Right atrium auricular region (tissue), 2 donors: Measurements from ENCODE around the gene FADS3. TPM values are rescaled to one million over a fixed set of nuclear protein-coding genes. Genes with fewer than 3 reads are reported as not detected.

Experiments
- DNase-seq: peaks from one replicate; pipeline ENCODE4 v3.0.0-alpha.2; 2019; ENCODE audit warnings: low spot score
- H3K27ac ChIP-seq, 2 donors: fragments of 200-600 bp; sonication (generic); 1 replicate in 1 of 2; 2 replicates in 1 of 2; pipeline ENCODE4 v1.5.1; 2016 to 2019
- H3K27me3 ChIP-seq, 2 donors: fragments of 200-600 bp; sonication (generic); one replicate each; pipeline versions ENCODE4 v1.5.1 to v1.6.0; 2017 to 2019
- H3K36me3 ChIP-seq: fragments of 200-600 bp; sonication (generic); one replicate; pipeline ENCODE4 v1.5.1; 2016
- H3K4me1 ChIP-seq, 2 donors: fragments of 200-600 bp; sonication (generic); one replicate each; pipeline versions ENCODE4 v1.5.1 to v1.6.0; 2017 to 2019
- H3K4me3 ChIP-seq, 2 donors: fragments of 200-600 bp; sonication (generic); 1 replicate in 1 of 2; 2 replicates in 1 of 2; pipeline ENCODE4 v1.5.1; 2017 to 2019; ENCODE audit warnings: mild to moderate bottlenecking in 1 of 2, moderate library complexity in 1 of 2
- H3K9me3 ChIP-seq, 2 donors: fragments of 200-600 bp; sonication (generic); one replicate each; pipeline ENCODE4 v1.5.1; 2019
- total RNA-seq, 2 donors: library from RNA; depleted of rRNA; stranded (reverse); fragments of >200 nt; gene quantifications; one replicate each; pipeline ENCODE4 v1.1.0, GENCODE V29; 2016
- TF ChIP-seq, protein P1 (sequence below), 2 donors: fragments of 200-600 bp; sonication (generic); IDR thresholded peaks; one replicate each; pipeline ENCODE4 v1.5.1; 2019; ENCODE audit warnings: antibody characterized with exemption in 2 of 2

FADS3 gene
- total RNA-seq, 2 donors from 2014 or later: 48.7 to 93.0 TPM

- TF ChIP-seq, protein P1, sequence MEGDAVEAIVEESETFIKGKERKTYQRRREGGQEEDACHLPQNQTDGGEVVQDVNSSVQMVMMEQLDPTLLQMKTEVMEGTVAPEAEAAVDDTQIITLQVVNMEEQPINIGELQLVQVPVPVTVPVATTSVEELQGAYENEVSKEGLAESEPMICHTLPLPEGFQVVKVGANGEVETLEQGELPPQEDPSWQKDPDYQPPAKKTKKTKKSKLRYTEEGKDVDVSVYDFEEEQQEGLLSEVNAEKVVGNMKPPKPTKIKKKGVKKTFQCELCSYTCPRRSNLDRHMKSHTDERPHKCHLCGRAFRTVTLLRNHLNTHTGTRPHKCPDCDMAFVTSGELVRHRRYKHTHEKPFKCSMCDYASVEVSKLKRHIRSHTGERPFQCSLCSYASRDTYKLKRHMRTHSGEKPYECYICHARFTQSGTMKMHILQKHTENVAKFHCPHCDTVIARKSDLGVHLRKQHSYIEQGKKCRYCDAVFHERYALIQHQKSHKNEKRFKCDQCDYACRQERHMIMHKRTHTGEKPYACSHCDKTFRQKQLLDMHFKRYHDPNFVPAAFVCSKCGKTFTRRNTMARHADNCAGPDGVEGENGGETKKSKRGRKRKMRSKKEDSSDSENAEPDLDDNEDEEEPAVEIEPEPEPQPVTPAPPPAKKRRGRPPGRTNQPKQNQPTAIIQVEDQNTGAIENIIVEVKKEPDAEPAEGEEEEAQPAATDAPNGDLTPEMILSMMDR (IDR thresholded peaks at IDR 0.05): no peak
- Histone ChIP-seq H3K9me3 (no peaks in the 10 kb centered on the region), H3K4me1 (peaks cover 0 to 51% of the 10 kb centered on the region in 2 donors), H3K36me3 (no peaks in the 10 kb centered on the region), H3K4me3 (no peak overlapping the region), H3K27me3 (no peaks in the 10 kb centered on the region), H3K27ac (peak overlapping the region; percentile 74 to 87)
- peak; percentile 93 for DNase-seq
Observed at GRCh38 chr11:61922539-61922938, 31.2 kb upstream of the FADS3 start.

DNA sequence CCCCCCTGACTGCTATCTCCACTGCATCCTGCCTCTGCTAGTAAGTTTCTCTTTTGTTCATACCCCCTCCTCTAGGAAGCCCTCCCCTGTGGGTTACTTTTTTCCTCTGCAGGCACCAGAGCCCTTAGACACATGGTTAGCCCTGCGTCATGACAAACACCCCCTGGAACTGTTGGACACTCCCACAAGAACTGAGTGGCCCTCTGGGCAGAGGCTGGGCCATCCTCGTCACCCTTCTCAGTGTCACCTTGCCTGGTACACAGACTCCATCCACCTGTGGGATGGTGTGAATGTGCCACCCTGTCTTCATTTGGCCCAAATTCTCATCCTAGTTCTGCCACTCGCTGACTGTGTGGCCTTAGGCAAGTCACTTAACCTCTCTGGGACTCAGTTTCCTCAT, 30.1 kb upstream of the FADS3 start:
- Histone ChIP-seq H3K27ac (peak overlapping the region in 1 of 2 donors; percentile 87), H3K27me3 (no peaks in the 10 kb centered on the region), H3K4me1 (peaks cover 0 to 56% of the 10 kb centered on the region in 2 donors), H3K4me3 (no peak overlapping the region), H3K9me3 (no peaks in the 10 kb centered on the region), H3K36me3 (no peaks in the 10 kb centered on the region)
- peak; percentile 38 for DNase-seq
- TF ChIP-seq, protein P1 (IDR thresholded peaks at IDR 0.05): no peak

DNA sequence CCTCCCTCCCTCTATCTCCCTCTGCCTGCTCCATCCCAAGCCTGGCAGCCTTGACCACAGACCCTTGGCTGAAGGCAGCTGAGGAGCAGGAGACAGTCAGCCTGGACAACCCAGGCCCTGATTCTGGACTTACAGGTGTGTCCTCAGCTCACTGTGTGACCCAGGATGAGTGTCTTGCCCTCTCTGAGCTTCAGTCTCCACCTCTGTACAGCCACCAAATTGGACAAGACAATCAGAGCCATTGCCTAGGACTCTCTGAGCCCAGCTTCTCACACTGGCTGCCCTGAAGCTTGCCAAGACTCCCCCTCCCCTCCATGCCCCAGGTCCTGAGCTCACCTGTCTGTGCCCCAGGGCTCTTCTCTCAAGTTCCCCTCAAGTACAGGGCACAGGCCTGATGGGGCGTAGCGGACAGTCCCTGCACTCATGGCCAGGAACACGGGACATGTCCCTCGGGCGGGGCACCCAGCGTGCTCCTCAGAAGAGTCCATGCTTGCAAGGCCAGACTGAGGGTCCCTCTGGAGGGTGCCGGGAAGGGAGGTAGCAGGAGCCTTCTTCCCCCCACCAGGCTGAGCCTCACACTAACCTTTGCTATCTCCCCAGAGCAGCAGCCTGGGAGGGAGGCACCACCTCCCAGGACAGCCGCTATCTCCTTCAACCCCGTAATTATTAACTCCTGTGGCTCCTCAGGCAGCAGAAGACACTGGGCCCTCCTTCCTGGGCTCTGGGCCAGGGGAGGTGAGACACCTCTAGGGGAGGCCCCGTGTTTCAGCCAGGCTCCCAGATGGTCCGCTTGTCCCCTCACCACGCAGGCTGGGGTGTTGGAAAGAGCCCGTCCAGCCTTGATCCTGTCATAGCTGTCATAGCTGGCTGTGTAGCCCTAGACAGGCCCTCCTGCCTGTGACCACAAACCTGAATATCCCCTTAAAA, 28.6 kb upstream of the FADS3 start:
- no peaks in the 10 kb centered on the region for H3K27me3 ChIP-seq
- DNase-seq: peak; percentile 57
- H3K9me3 ChIP-seq: no peaks in the 10 kb centered on the region
- H3K4me3 ChIP-seq: no peak overlapping the region
- H3K27ac ChIP-seq: peak overlapping the region; percentile 79 to 80
- H3K4me1 ChIP-seq: peaks cover 0 to 56% of the 10 kb centered on the region in 2 donors
- no peaks in the 10 kb centered on the region for H3K36me3 ChIP-seq
- TF ChIP-seq, protein P1 (IDR thresholded peaks at IDR 0.05): no peak

DNA sequence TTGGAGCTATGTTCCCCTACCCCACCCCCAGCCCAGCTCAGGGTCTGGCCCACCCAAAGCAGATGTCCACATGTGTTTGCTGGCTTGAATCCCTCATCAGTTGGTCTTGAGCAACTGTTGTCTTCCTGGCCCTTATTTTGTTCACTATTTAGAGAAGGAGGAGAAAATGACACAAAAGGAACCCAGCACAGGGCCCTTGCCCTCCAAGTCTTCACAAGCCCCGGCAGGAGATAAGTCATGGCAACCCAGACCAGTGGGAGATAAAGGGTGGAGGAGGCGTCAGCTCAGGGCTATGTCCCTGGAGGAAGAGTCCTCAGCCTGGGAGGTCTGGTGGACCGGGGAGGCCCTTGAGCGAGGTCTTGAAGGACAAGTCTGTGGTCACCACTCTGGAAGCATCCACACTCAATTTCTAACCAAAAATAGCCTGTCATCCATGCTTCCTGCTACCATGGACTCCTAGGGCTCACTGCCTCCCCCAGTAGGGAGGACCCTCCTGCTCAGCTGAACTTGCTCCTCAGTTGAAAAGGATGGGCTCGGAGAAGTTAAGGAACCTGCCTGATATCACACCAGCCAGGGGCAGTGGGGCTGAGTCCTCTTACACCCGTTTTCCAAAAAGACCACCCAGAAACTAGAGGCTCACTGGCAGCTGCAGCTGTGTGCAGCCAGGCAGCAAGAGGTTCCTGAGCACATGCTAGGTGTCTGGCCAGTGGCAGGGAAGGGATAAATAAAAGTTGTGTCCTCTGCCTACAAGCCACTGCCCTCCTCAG, 27.8 kb upstream of the FADS3 start:
- DNase-seq: peak; percentile 76
- no peak overlapping the region for H3K4me3 ChIP-seq
- TF ChIP-seq, protein P1 (IDR thresholded peaks at IDR 0.05): no peak
- H3K9me3 ChIP-seq: no peaks in the 10 kb centered on the region
- H3K4me1 ChIP-seq: peaks cover 0 to 53% of the 10 kb centered on the region in 2 donors
- no peaks in the 10 kb centered on the region for H3K27me3 ChIP-seq
- no peaks in the 10 kb centered on the region for H3K36me3 ChIP-seq
- peak overlapping the region; percentile 79 to 80 for H3K27ac ChIP-seq

DNA sequence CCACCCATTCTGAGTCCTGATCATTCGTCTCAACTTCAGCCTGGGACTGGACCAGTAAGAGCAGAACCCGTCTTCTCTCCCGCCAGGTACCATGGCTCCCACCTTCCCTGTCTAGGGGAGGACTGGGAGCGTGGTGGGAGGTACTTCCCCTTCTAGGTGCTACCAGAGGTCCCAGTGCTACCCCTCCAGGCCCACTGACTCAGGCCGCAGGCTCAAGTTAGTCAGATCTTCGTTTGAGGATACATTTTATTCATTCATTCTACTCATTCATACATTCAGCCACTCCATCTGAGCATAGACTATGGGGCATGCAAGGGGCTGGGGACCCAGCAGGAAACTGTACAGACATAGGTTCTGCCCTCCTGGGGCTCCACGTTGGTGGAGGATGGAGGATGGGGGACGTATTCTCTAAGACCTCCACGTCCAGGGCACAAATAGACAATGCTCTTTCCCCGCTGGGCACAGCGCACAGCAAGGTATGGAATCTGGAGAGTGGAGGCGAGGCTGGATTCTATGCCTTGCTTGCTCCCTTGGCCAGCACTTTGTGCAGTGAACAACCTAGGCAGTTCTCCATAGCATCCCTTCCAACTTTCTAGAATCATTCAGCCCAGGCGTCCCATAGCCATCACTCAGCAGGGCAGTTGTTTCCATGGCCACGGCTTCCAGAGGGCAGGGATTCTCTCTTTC, 27.0 kb upstream of the FADS3 start:
- Histone ChIP-seq H3K9me3 (no peaks in the 10 kb centered on the region), H3K27me3 (no peaks in the 10 kb centered on the region), H3K36me3 (no peaks in the 10 kb centered on the region), H3K27ac (peak overlapping the region; percentile 79 to 80), H3K4me1 (peaks cover 0 to 45% of the 10 kb centered on the region in 2 donors), H3K4me3 (peak overlapping the region in 1 of 2 donors; percentile 72)
- peak; percentile 58 for DNase-seq
- TF ChIP-seq, protein P1 (IDR thresholded peaks at IDR 0.05): no peak
